NK-92 (cell line): ENCODE data around the gene FILIP1.
"Not testable (repeated sequence)": the region's sequence is repeated elsewhere in the genome, so short reads cannot be mapped to it uniquely, and the experiment has no call there.

Experiments
- DNase-seq: peaks from one replicate; lab custom pipeline; 2025; ENCODE audit not compliant: unreplicated experiment; lab: John Stamatoyannopoulos, UW

FILIP1 gene

DNA sequence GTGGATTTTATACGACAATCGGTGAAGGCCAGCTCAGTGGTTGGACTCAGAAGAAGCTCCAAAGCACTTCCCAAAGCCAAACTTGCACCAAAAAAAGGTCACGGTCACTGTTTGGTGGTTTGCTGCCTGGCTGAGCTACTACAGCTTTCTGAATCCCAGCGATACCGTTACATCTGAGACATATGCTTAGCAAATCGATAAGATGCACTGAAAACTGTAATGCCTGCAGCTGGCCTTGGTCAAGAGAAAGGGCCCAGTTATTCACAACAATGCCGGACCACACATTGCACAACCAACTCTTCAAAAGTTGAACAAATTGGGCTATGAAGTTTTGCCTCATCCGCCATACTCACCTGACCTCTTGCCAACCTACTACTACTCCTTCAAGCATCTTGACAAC, 70.2 kb downstream of the FILIP1 start:
- no peak for DNase-seq

DNA sequence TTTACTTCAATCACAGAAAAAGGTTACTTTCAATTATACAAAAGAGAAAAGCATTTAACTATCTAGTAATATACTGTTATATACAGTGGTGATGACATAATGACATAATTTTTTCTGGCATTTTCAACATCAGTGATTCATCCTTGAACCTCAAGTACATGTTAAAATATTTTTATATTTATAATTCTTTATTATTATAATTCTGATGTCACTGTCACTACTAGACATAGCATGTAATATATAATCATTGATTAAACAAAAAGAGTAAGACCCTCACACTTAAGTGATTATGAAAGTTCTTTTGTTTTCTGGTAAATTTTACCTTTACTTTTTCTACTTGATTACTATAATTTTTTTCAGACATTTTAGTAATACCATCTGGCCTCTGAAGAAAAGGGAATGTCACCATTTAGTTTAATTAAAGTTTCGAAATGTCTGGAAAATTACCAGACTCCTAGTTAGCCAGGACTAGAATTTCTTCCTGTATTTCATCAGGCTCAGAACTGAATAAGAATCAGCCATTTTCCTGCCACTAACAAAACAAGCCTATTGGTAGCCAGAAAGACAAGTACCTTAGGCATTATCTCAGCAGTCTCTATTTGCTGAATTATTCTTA, 71.5 kb downstream of the FILIP1 start:
- DNase-seq: no peak

DNA sequence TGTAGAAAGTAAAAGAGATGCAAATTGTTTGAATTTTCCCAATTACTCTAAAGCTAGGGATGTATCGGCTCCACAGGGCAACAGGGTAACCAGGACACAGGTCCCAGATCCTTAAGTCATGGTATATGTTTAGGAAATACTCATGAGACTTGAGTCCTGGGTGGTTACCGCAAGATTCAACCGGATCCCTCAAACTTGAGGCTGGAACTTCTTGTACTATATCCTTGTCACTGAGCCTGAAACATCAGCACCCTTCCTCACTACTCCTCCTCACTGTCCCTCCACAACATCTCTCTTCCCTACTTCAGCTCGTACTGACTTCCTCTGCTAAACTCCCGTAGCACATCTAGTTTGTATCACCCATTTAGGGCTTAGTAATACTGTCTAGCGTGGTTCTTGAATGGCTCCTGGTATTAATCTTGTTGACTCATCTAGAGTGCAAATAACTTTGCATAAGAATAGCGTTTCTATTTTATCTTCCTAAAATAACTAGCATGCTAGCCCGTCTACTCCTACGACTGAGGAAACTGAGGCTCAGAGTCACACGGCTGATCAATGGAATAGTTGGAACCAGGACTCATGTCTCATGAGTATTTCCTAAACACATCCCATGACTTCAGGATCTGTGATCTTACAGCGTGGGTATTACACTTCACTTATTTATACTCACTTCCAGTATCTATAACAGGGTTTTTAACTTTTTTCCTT, 72.1 kb downstream of the FILIP1 start:
- no peak for DNase-seq

DNA sequence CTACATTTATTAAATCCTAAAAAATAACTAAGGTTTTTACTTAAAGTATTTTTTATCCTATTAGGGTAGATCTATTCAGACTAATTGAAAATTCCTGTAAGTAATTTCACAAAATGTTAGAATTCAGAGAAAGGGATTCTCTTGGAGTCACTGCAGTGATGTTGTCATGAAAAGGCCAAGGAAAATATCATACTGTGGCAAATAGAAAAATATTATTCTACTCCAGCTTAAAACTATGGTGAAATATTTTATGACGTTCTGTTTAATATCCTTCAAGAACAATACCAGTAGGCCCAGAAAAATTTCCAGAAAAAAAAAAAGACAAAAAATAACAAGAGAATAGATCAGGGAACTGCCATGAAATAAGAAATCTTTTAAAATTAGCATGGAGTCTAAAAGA, 73.6 kb downstream of the FILIP1 start:
- no peak for DNase-seq

DNA sequence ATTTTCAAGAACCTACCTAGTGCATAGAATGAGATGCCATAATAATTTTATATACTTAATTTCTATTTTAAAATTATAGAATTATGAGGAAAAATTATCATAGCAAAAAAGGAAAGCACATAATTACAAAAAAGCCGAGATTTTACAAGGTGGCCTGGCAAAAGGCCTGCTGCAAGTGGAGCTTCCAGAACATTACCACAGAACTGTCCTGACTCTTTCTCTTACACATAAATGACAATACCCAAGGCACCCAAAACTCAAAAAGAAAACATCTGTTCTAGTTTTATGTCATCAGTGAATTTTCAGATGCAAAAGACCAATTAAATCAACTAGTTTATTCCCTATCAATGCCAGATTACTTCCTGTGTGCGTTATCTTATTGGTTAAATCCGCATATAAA, 74.2 kb downstream of the FILIP1 start:
- no peak for DNase-seq

DNA sequence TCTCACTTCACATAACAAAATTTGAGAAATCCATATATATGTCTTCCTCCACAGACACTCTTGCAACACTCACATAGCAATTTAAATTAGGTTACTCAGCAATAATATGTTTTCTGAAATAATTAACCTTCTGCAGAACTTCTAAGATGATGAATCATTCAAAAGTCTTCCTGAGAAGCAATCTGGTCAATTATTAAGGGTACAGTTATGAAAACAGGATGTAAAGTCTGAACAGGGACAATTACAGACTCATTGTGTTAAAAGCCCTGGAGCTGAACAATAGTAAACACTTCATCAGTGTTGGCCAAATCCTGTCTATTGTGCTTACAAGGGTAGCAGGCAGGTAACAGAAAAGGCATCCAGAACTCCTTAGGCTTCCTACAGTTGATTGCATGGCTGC, 75.4 kb downstream of the FILIP1 start:
- no peak for DNase-seq

DNA sequence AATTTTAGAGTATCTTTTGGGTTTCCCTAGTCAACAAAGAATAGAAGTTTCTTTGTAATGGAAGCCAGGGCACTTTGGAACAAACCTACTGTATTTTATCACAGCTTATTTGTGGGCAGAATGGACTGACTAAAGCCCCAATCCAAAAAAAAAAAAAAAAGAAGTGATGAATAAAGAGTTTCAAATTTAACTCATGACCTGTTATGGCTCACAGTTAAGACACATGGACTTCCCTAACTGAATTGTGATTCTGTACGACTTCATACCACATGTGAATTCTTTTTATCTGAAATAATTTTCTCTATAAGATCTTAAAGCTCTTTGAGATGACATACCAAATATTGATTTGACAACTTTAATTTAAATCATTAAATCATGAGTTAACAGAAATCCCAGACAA, 77.2 kb downstream of the FILIP1 start:
- DNase-seq: no peak

DNA sequence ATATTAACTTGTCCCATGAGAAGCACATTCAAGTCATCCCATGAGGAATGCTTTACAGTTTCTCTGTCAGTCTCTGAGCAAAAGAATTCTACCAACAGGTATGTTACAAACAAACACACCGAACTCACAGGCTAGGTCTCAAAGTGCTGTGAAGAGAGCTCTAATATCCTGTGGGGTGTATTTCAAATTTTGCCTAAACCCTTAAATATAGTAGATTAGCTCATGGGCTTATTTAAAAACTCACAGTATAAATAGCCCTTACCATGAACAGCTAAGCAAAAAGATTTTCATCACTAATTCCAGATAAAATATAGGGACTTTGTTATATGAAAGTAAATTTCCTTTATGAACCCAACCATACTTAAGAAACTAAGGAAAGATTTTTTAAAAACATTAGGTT, 77.8 kb downstream of the FILIP1 start:
- DNase-seq: no peak

DNA sequence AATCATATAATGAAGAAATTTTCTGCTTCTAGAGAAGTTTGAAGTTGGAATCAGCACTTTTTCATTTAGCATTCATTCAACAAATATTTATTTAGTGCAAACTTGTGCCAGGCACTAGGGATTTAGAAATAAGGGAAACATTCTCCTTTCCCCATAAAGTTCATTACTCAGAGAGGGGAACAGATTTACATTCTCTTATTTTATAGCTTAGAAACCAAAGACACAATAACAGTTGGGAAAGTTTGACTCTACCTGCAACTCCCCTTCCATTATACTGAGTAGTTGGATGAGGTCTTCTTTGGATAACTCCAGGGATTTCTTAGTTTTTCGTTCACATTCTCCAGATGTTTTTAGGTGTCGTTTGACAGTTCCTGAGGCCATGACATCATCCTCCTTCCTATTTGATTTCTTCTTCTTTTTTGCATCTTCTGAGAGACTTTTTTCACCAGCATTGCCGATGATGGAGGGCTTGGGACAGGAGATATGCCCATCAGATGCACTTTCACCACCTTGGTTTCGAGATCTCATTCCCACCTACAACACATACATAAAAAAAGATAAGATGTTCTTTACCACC, 79.1 kb downstream of the FILIP1 start:
- DNase-seq: no peak

DNA sequence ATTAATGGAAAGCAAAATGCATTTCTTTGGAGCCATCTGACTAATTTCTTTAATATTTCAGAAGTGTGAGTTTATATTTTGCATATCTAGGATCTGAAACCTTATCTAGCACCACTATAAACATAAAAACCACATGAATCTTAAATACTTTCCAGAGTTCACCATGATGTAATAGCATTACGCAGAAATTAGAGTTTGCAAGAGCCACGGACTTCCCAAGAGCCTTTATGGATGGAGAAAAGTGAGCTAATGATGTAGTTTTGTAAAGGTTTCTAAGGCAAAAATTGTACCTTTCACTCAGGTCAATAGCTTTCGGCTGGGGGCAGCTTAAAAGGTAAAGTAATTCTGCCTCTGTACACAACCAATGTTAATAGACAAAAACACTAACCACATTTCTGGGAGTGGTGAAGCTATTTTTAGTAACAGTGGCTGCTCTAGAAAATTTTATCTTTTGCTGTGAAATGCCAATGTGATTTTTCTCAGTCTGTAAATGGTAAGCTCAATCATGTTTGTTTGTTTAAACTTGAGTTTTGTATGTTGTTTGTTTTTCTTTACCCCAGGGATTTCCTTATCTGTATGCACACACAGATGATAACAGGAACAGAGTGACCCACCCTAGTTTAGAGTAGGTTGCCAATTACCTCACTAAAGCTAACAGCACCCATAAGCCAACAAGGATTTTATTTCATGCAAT, 80.5 kb downstream of the FILIP1 start:
- no peak for DNase-seq

DNA sequence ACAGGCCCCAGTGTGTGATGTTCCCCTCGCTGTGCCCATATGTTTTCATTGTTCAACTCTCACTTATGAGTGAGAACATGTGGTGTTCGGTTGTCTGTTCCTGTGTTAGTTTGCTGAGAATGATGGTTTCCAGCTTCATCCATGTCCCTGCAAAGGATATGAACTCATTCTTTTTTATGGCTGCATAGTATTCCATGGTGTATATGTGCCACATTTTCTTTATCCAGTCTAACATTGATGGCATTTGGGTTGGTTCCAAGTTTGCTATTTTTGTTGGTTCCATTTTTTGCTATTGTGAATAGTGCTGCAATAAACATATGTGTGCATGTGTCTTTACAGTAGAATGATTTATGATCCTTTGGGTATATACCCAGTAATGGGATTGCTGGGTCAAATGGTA, 83.0 kb downstream of the FILIP1 start:
- not testable (repeated sequence) for DNase-seq

DNA sequence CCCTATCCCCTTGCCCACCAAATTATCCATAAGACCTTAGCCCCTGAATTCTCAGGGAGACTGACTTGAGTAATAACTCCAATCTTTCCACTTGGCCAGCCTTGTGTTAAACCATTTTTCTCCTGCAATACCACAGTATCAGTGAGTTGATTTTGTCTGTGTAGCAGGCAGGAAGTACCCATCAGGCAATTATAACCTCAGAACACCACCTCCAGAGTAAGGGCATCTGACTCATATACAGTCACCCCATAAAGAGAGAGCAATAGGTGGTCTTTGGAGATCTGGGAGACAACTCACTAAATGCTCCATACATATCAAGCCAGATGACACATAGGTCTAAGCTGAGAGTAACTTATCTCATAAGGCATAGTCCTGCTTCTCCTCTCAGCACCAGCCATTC, 83.7 kb downstream of the FILIP1 start:
- DNase-seq: no peak

DNA sequence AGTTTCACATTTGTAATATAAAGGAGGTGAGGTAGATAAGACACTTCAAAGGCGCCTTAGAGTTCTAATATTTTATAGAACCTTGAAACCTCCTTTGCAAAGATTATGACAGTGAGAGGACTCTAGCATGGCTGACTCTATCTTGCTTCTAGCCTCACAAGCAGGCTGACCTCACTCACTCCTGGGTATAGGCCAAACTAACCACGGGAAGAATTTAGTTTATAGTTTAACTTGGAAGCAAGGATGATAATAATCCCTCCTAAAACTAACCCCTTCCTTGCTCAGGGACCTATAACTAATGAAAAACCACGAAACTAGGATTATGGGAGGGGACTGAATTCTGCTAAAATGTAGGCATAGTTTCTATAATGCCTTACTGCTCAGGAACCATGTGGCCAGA, 84.3 kb downstream of the FILIP1 start:
- no peak for DNase-seq

DNA sequence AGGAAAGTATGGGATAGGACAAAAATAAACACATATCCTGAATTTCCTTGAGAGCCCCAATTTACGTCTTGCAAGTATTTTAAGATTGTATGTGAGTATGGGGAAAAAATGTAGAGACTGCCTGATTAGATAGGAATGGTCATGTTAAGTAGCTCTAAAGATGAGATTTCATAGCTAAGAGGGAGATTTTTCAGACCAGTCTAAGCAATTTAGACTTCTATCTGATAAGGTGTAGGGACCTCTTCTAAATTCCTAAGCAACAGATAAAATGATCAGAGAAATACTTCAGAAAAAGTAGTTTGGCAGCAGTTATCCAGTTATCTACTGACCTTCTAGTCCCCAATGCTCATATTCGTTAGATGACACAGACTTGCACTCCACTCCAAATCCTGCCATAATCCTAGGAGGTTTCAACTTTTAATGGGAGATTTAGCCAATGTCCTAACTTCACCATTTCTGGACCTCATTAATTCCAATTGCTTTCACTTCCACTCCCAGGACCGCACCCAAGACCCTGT, 90.0 kb downstream of the FILIP1 start:
- no peak for DNase-seq

DNA sequence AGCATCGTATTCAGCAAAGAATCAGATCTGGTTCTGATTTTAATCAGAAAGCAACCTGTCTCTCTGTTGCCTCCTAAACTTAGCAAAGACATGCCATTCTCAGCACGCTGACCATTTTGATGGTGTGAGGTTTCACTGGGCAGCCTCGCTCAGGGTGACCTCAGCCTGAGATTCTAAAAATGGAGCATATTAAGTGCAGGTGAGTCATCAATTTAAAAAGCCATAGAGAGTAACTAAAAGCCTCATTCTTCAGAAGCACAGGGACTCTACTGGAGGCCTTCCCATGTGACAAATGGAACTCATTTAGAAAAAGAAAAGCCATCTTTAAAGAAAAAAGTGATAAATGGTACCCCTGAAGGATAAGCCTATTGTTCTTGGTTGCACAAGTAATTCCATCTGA, 91.3 kb downstream of the FILIP1 start:
- DNase-seq: no peak

DNA sequence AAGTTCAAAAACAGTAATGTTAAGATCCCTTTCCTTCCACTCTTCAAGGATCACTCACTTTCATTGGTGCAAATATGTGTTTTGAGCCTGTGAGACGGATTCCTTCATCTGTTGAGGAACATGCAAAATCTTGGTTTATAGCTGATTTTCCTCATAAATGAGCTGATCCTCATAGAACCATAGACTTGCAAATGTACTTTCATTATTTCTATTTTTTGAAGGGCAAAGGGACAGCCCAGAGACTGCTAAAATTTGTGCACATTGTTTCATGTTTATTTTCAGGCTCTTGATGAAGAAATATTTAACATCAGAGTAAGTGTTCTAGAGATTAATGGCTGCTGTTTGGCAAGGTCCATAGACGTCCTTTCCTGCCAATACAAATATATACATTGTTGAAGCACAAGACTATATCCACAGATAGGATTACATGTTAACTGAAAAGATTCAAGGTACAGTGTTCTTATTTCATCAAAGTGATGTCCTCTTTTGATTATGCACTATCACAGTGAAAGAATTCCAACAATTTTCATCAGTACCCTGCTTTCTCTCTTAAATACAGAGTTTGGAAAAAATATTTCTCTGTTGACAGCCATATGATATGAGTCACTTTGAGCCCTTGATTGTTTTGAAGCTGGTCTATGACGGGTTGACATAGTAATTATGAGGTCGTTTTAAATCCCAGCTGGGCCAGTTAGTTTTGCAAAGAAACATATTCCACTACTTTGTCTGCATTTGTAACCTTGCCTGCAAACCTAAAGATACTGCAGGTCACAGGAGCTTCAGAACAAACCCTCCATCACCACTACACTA, 95.7 kb downstream of the FILIP1 start:
- DNase-seq: no peak

DNA sequence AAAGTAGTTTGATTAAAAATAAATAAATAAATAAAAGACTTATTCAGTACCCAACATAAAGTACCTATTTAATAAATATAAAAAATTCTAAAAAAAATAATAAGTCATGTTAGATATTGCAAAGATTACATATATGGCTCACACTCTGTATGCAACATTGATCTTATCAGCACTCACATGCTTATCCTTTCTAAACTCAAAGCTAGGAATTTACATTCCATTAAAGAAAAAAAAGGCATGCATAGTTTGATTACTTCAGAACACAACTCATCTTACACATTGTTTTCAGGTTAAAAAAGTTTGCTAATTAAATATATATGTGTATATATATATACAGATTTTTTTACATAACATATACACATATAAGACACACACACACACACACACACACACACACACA, 96.4 kb downstream of the FILIP1 start:
- no peak for DNase-seq

DNA sequence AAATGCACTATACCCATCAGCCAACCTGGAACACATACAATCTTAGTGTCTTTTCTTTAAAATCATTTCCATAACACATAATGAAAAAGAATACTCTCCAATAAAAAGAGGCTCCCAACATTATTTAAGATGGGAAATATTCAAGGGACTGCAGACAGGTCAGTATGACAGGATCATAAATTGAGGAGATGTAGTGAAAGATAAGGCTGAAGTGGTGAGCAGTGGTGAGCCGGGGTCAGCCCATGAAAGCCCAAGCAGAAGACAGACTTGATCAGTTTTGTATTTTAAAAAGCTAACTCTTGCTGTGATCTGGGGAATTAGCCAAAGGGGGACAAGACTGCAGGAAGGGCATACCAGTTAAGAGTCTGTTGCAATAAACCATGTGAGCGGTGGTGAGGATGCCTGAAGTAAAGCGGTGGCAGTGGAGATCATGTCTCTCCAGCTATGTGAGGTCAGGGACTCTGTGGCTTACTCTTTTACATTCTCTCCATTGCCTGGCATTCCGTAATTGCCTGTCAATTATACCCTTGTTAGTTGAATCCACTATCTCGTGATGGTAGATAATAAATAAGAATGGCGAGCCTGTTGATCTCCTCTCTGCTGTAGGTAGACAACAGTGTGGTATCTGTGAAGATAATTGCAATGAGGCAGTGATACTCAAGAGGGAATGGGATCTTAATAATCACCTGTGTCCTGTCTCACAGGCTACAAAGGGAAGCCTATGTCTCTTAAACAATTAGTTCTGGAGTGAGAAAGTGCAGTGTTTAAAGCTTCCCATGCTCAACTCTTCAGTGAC, 97.4 kb downstream of the FILIP1 start:
- no peak for DNase-seq

DNA sequence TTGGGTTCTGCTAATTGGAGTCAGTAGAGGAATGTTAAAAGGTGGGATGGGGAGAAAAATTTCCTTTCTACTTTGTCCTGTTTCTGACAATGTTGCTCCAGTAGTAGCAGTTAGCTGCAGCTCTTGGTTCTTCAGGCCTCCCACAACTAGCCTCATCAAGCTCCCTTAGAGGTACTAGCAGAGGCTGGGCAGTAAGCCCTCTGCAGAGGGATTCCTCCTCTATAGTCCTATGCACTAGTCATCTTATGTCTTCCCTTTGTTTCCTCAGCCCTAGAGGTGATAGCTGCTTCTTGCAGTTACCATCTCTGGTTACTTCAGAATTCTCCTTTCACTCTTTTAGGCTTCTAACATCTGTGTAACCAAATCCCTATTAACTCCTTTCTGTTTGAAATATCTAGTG, 99.8 kb downstream of the FILIP1 start:
- DNase-seq: no peak

DNA sequence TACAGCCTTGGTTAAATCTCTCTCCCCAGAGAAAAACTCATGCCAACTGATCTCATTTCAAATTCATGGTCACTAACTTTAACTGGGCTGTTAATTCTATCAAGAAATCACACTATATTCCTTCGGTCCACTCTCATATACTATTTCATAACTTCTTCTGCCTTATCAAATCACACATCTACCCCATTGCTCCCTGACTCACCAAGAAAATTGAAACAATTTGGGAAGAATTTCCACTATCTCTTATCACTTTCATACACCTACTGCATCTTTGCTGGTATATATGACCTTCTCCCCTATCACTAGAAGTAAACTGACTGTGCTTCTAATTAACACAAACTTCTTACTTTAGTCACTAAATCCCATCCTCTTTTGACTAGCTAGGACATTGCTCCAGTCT, 102.3 kb downstream of the FILIP1 start:
- DNase-seq: no peak
